ENCODE data around the gene SPATS2L.

Gene SPATS2L

GRCh38 chr2:200471928-200472645 lies 165.6 kb downstream of the SPATS2L start:
- DNase-seq: no peak

DNA sequence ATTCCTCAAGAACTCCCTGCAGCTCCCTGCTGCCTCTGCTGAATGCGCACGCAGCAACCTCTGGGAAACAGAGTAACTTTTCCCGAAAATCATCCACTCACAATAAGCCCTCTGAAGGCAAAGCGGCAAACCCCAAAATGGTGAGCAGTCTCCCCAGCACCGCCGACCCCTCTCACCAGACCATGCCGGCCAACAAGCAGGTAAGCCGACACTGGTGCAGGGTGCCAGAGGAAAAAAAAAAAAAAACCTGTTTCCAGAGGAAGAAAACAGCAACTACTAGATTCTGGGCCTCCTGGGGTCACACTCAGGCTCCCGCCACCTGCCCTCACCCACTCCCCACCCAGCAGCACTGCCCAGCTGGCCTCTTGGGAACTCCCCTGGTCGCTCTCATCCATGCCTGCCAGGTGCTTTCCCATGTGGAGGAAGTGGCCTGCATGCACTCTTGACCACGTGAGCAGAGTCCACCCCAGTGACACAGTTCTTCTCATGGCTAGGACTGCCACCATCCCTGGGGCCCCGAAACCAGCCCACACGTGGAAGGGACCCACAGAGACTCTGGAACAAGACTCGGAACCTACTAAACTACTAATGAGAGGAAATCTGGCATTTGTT lies 166.5 kb downstream of the SPATS2L start:
- DNase-seq: no peak

- DNase-seq: no peak
Observed at GRCh38 chr2:200475795-200476194, 169.3 kb downstream of the SPATS2L start.

- no peak for DNase-seq
Observed at GRCh38 chr2:200476836-200477235, 170.3 kb downstream of the SPATS2L start.

DNA sequence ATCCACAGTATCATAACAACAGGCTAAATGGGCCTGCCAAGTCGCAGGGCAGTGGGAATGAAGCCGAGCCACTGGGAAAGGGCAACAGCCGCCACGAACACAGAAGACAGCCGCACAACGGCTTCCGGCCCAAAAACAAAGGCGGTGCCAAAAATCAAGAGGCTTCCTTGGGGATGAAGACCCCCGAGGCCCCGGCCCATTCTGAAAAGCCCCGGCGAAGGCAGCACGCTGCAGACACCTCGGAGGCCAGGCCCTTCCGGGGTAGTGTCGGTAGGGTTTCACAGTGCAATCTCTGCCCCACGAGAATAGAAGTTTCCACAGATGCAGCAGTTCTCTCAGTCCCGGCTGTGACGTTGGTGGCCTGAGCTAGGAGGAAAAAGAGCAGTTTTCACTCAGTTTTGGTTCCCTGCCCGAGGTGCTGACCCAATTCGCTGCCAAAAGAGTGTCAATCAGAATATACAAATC lies 171.2 kb downstream of the SPATS2L start:
- DNase-seq: no peak

DNA sequence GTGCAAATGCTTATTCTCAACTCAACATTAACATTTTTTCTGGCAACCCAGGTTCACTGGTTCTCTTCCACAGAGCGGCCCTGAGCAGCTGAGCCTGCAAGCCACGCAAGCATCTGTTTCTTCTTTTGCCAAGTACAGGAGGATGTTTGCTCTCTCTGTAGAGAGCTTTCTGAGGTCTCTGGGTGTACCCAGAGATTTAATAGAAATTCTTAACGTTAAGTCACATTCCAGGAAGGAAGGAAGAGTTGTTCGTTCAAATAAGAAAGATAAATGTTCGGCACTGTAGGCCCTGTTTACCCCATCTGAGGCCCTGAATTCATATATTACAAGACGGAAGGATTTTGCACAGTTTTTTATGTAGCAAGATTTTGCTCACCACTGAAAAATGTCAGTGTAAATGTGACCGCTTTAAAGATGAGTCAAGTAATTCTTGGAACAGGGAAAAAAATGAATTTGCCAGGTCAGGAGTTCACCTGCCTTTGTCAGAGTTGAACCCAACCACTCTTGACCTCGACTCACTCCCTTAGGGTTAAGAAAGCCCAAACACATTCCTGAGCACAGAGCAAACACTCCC lies 173.3 kb downstream of the SPATS2L start:
- DNase-seq: peak; percentile 63

GRCh38 chr2:200482194-200482593 lies 175.7 kb downstream of the SPATS2L start:
- DNase-seq: no peak

GRCh38 chr2:200483729-200484198 lies 177.3 kb downstream of the SPATS2L start:
- no peak for DNase-seq

DNA sequence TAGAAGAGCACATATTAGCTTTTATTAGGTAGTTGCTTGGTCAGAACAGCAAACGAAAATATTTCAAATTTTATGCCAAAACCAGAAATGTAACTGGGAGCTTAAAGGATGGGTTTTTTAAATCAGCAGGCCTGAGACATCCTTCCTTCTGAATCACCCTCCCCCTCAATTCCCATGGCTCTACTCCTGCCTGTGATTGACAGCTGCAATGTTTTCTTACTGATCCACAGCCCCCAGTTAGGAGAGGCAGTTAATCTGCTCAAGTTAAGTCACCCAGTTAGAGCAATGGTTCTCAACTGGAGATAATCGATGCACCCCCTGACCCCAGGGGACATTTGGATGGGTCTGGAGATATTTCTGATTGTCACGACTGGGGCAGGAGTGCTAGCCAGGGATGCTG lies 178.4 kb downstream of the SPATS2L start:
- DNase-seq: no peak

- DNase-seq: no peak
Observed at GRCh38 chr2:200486529-200486928, 180.0 kb downstream of the SPATS2L start.

DNA sequence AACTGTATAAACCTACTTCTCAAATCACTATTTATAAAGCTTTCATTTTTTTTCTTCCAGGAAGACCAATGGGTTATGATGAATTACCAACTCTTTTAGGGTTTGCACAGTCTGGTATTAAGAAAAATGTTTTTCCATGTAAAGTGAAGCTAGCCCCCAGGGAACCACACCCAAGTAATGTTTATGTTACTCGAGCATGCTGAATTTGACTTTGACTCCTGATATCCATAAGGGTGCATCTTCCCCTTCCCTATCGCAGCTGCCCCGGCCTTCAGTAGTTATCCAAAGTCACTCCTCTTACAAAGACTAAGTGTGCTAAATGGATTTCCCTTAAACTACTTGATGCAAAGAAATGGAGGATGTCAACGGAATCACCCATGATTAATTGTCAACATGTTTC lies 181.7 kb downstream of the SPATS2L start:
- DNase-seq: no peak

DNA sequence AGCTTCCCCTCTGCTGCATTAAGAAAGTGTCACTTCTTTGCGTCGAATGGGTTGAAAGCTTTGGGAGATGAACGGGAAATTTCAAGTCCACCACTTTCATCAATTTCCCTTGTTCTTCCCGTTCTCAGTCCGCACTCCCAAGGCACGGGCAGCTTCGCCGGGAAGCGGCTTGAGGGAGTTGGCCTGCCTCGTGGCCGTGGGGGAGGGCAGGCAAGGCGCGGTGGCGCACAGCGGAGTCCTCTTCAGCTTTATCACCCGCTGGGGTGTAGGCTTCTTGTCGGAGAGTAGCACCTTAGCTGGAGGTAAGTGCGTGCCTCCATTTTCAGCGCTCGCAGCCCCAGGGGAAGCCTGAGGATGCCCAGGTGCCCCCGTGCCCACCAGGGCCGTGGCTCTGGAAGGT lies 183.5 kb downstream of the SPATS2L start:
- no peak for DNase-seq

DNA sequence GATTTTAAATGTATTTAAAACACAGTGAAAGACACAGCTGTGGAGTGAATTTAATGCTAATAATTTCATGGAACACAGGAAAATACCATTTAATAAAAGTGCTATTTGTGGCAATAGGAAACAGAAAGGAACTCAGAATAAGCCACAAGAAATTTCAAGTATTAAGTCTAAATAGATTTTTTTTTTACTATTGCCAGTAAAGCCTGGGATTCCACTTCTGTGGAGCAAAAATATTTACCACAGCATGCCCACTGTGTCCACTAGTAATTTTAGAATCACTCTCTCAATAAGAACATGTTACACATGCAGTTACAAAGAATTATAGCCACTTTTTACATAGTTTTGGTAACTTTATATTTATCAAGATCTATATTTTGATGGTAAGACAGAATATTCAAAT lies 186.2 kb downstream of the SPATS2L start:
- DNase-seq: no peak

DNA sequence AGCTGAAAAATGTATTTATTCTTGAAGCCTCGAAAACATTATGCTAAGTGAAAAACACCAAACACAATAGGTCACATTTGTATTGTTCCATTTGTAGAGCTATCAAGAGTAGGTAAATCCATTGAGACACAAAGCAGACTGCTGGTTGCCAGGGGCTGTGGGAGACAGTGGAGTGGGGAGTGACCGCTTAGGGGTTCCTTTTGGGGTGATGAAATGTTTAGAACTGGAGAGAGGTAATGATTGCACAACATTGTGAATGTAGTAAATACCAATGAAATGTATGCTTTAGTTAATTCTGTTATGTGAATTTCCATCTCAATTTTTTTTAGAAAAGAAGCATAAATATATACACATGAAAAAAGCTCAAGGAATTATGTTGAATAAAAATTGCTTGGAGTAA lies 187.6 kb downstream of the SPATS2L start:
- DNase-seq: no peak

GRCh38 chr2:200496696-200497095 lies 190.2 kb downstream of the SPATS2L start:
- no peak for DNase-seq

DNA sequence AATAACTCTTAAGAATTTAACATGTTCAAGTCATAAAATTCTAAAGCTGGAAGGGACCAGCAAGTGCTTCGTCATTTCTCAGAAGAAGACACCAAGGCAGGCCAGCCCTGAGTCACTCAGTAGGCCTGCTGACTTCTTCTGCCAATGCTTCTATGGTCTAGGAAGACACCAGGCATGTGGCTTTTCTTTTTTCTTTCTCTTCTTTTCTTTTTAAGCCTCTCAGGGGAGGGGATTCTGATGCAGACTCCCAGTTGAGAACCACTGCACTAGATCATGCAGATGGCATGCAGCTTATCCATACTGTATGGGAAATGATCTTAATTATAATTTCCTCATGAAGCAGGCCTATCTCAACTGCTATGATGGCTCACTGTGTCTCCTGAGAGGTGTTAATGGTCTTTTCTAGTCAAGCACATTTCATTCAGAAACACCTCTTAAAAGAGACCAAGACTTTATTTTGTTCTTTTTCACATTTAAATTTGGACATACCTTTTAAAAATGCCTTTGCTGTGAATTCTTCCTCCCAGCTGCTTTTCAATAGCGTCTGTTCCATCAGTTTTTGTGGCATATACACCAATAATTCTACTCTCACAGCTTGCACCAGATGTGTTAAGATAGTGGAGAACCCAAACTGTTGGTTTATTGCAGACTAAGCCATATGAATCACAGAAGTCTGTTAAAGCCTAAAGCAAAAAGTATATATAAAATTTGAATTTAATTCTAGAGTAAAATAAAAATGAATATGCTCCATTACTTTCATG lies 192.1 kb downstream of the SPATS2L start:
- DNase-seq: peak; percentile 54

DNA sequence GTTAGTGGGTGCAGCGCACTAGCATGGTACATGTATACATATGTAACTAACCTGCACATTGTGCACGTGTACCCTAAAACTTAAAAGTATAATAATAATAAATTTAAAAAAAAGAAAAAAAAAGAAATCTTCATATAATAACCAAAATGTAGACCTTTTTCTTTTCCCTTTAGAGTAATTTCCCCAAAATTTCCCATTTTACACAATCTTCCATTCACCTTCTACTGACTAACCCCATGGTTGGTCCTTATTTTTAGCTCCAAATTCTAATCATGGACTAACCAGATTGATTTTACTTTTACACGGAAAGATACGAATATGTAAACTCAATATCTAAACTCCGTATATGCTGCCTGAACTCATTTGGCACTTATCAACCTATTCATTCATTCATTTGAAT lies 195.7 kb downstream of the SPATS2L start:
- no peak for DNase-seq

DNA sequence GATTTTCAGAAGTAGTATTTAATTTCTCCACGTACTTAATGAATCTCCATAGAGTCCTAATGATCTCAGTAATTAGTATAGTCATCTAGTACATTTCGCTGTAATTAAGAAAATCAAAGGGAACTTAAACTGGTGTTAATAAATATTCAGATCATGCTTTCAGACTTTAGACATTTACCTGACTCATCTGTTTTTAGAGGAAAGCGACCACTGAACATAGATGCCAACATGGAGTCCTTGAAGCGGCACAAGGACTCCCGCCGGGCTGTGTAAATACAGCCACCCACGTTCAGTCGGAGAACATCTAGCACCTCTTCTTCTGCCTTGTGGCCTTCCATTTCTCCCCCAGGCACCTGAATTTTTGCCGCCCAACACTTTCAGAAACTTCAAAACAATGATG lies 200.2 kb downstream of the SPATS2L start:
- DNase-seq: no peak

DNA sequence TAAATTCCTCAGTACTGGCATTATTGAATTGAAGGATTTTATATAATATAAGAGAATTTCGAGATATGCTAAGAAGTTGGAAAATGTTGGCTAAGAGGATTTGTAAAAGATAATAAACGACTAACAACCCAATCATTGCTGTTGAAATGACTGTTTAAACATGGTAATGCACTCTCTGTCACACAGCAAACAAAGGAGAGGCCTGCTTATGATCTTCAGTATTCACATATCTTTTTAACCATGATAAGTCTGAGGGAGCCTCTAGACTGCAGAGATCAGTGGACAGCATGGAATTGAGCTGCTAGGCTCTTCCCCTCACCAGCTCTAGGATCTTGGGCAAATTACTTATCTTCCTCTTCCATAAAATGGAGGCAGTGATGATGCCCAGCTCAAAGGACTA lies 200.7 kb downstream of the SPATS2L start:
- DNase-seq: no peak

DNA sequence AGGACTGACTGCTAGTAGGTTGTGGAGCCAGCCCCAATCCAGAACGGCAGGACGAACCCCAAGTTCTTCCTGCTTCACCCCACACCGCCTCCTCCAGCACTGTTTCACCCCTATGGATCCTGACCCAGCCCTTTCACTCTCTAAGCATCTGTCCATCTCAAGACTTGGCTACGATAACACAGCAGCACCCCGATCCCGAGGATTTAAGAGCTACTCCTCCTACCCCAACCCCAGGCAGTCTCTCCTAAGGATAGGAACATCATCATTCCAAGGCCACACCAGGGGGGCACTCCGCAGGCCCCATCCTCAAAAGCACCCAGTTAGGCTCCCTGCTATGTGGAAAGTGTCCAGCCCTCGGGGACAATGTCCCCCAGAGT lies 202.7 kb downstream of the SPATS2L start:
- DNase-seq: peak; percentile 9

GRCh38 chr2:200509612-200510433 lies 203.3 kb downstream of the SPATS2L start, which contains the start of gene KCTD18:
Gene KCTD18 (minus strand): TSS chr2:200510068. CDS start chr2:200507016, 3,052 bp downstream.
- peak; percentile 83 for DNase-seq

- no peak for DNase-seq
Observed at GRCh38 chr2:200515155-200515554, 208.7 kb downstream of the SPATS2L start.
